HEK293T (cell line): ENCODE data around the gene HOXD10.

ENCODE experiments used
- BHLHE40 ChIP-seq: fragments of 450-650 bp; IDR thresholded peaks from 2 replicates; pipeline ENCODE4 v1.6.1; 2016; ENCODE audit warnings: mild to moderate bottlenecking, moderate library complexity, borderline replicate concordance
- ELF4 ChIP-seq: fragments of 450-650 bp; IDR thresholded peaks from 2 replicates; pipeline ENCODE4 v1.6.1; 2017; ENCODE audit warnings: antibody characterized with exemption
- FOXM1 ChIP-seq: fragments of 450-650 bp; IDR thresholded peaks from 2 replicates; pipeline ENCODE4 v1.6.1; 2017; ENCODE audit warnings: mild to moderate bottlenecking, borderline replicate concordance
- SP1 ChIP-seq: fragments of 450-650 bp; IDR thresholded peaks from 2 replicates; pipeline ENCODE4 v1.6.1; 2017
- SUZ12 ChIP-seq: fragments of 450-650 bp; IDR thresholded peaks from 2 replicates; pipeline ENCODE4 v1.6.1; 2016; ENCODE audit warnings: mild to moderate bottlenecking

DNA sequence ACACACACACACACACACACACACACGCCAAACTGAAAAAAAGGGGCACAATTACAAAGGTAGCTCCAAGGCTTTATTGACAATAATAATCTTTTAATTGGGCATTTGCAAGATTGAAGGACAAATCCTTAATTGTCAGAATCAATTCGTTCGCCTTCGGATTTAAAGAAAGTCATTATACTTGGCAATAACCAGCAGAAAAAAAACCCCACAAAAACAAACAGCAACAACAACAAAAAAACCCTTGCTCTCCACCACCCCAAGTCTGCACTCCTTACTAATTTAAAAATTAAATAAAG, 11.1 kb downstream of the HOXD10 start:
- TF ChIP-seq ELF4 (no peak), FOXM1 (no peak), BHLHE40 (no peak), SP1 (no peak), SUZ12 (no peak)
